Measurements from ENCODE around the gene RORB.
A peak's percentile ranks its signal among the peaks of the same experiment; 100 is the strongest.
"Not testable (repeated sequence)": the region's sequence is repeated elsewhere in the genome, so short reads cannot be mapped to it uniquely, and the experiment has no call there.

Gene RORB

GRCh38 chr9:74513221-74513620, 16.1 kb downstream of the RORB start:
- DNase-seq (ENCODE audit: low spot score), result no peak

- DNase-seq (ENCODE audit: low spot score), result peak; percentile 19
Measured at GRCh38 chr9:74517188-74517587, 20.1 kb downstream of the RORB start.

- DNase-seq (ENCODE audit: low spot score), result no peak
Measured at GRCh38 chr9:74519419-74519818, 22.3 kb downstream of the RORB start.

- DNase-seq (ENCODE audit: low spot score), result no peak
Measured at GRCh38 chr9:74521009-74521408, 23.9 kb downstream of the RORB start.

GRCh38 chr9:74524289-74524688, 27.2 kb downstream of the RORB start:
- no peak for DNase-seq (ENCODE audit: low spot score)

GRCh38 chr9:74526215-74526614, 29.1 kb downstream of the RORB start:
- no peak for DNase-seq (ENCODE audit: low spot score)

GRCh38 chr9:74527718-74528117, 30.6 kb downstream of the RORB start:
- DNase-seq (ENCODE audit: low spot score), result no peak

GRCh38 chr9:74528207-74528606, 31.1 kb downstream of the RORB start:
- no peak for DNase-seq (ENCODE audit: low spot score)

GRCh38 chr9:74530458-74530857, 33.3 kb downstream of the RORB start:
- not testable (repeated sequence) for DNase-seq (ENCODE audit: low spot score)

GRCh38 chr9:74533253-74533652, 36.1 kb downstream of the RORB start:
- no peak for DNase-seq (ENCODE audit: low spot score)

GRCh38 chr9:74534841-74535240, 37.7 kb downstream of the RORB start:
- DNase-seq (ENCODE audit: low spot score), result no peak

GRCh38 chr9:74543145-74543544, 46.0 kb downstream of the RORB start:
- no peak for DNase-seq (ENCODE audit: low spot score)

GRCh38 chr9:74551266-74551665, 54.1 kb downstream of the RORB start:
- no peak for DNase-seq (ENCODE audit: low spot score)

- no peak for DNase-seq (ENCODE audit: low spot score)
Measured at GRCh38 chr9:74554751-74555419, 57.8 kb downstream of the RORB start.

- no peak for DNase-seq (ENCODE audit: low spot score)
Measured at GRCh38 chr9:74555565-74555964, 58.4 kb downstream of the RORB start.

- no peak for DNase-seq (ENCODE audit: low spot score)
Measured at GRCh38 chr9:74556685-74557084, 59.5 kb downstream of the RORB start.

GRCh38 chr9:74557571-74557970, 60.4 kb downstream of the RORB start:
- no peak for DNase-seq (ENCODE audit: low spot score)

- DNase-seq (ENCODE audit: low spot score), result no peak
Measured at GRCh38 chr9:74562611-74563010, 65.5 kb downstream of the RORB start.

- peak; percentile 34 for DNase-seq (ENCODE audit: low spot score)
Measured at GRCh38 chr9:74570879-74571512, 73.9 kb downstream of the RORB start.

GRCh38 chr9:74573640-74574191, 76.6 kb downstream of the RORB start:
- DNase-seq (ENCODE audit: low spot score), result no peak

GRCh38 chr9:74576176-74576575, 79.0 kb downstream of the RORB start:
- no peak for DNase-seq (ENCODE audit: low spot score)

GRCh38 chr9:74577956-74578355, 80.8 kb downstream of the RORB start:
- no peak for DNase-seq (ENCODE audit: low spot score)

- DNase-seq (ENCODE audit: low spot score), result no peak
Measured at GRCh38 chr9:74589576-74589975, 92.4 kb downstream of the RORB start.

- DNase-seq (ENCODE audit: low spot score), result no peak
Measured at GRCh38 chr9:74595286-74595685, 98.2 kb downstream of the RORB start.
